K562 (cell line): ENCODE data around the gene CCR7. TPM values are rescaled to one million over a fixed set of nuclear protein-coding genes. Genes with fewer than 3 reads are reported as not detected.

Source experiments
- ATAC-seq: fragments of 200-7000 bp; cut with Tn5 transposase; 3 replicates; pipeline ENCODE4 v1.9.1; 2020; ENCODE audit warnings: moderate library complexity
- BruUV-seq: library from RNA; stranded (reverse); fragments of 400-500 nt; replicated peaks from 2 replicates; lab custom pipeline; 2021; lab: Mats Ljungman, UMichigan
- CTCF ChIA-PET: fragments of 300-600 bp; formaldehyde crosslinking; extraction: SDS; loops from one replicate; lab custom pipeline; 2021; ENCODE audit warnings: low intra/inter-chr PET ratio; lab: Yijun Ruan, JAX
- POLR2A ChIA-PET: fragments of 300-600, 350-650 bp; sonication (Branson Sonifier 250); formaldehyde crosslinking; extraction: SDS; loops from one replicate; lab custom pipeline; 2021; ENCODE audit warnings: antibody characterized with exemption, inconsistent platforms; lab: Yijun Ruan, JAX
- DNase-seq, 4 experiments: peaks; one replicate each; pipeline versions ENCODE4 v3.0.0 to v3.0.0-alpha.2; 2011 to 2018; ENCODE audit warnings: low spot score in 3 of 4, mixed read lengths in 3 of 4; ENCODE audit errors: extremely low read depth in 1 of 4
- FAIRE-seq: peaks from 2 replicates; lab custom pipeline; 2011; peaks lifted over from hg19 to GRCh38; lab: Jason Lieb, UNC
- H2AFZ ChIP-seq: 2 replicates; pipeline ENCODE4 v1.6.0; 2011; ENCODE audit warnings: low read depth, low read length, control low read depth, inconsistent platforms
- H3K27ac ChIP-seq: fragments of 200-600 bp; 3 replicates; pipeline ENCODE4 v1.8.0; 2011; ENCODE audit warnings: low read depth, mild to moderate bottlenecking, control low read depth, inconsistent platforms, low read length, moderate library complexity, mixed read lengths; ENCODE audit errors: extremely low read depth
- H3K27me3 ChIP-seq, 2 experiments: fragments of 300-600 bp in 1 of 2; 2 replicates in 1 of 2; 3 replicates in 1 of 2; pipeline versions ENCODE4 v1.6.0 to v1.8.0; 2011; ENCODE audit warnings: inconsistent platforms in 2 of 2, low read length in 2 of 2, mild to moderate bottlenecking in 1 of 2, mixed read lengths in 1 of 2, moderate library complexity in 1 of 2; ENCODE audit not compliant: control insufficient read depth in 2 of 2, insufficient read depth in 2 of 2
- H3K36me3 ChIP-seq: fragments of 300-600 bp; 3 replicates; pipeline ENCODE4 v1.8.0; 2011; ENCODE audit warnings: mild to moderate bottlenecking, low read length, inconsistent platforms; ENCODE audit not compliant: control insufficient read depth, insufficient read depth
- H3K4me1 ChIP-seq, 2 experiments: fragments of 200-600 bp in 1 of 2; replicated peaks in 1 of 2; 2 replicates in 1 of 2; 3 replicates in 1 of 2; pipeline versions ENCODE4 v1.5.1 to v1.8.0; 2011; ENCODE audit warnings: inconsistent platforms in 2 of 2, low read length in 2 of 2, mild to moderate bottlenecking in 1 of 2, mixed read lengths in 1 of 2, moderate library complexity in 1 of 2; ENCODE audit not compliant: control insufficient read depth in 2 of 2, insufficient read depth in 2 of 2
- H3K4me2 ChIP-seq: 2 replicates; pipeline ENCODE4 v1.6.1; 2011; ENCODE audit warnings: low read length, control low read depth, inconsistent platforms, mixed read lengths; ENCODE audit not compliant: insufficient read depth
- H3K4me3 ChIP-seq: fragments of 200-600 bp; sonication (generic), shearing (Covaris generic); 2 replicates; pipeline ENCODE4 v1.5.1; 2016; ENCODE audit warnings: control low read depth, inconsistent platforms
- H3K79me2 ChIP-seq: fragments of 200-600 bp; 3 replicates; pipeline ENCODE4 v1.8.0; 2011; ENCODE audit warnings: low read length, inconsistent platforms; ENCODE audit not compliant: control insufficient read depth, insufficient read depth
- H3K9ac ChIP-seq, 2 experiments: 2 replicates each; pipeline versions ENCODE4 v1.6.0 to v1.6.1; 2011; ENCODE audit warnings: low read depth in 2 of 2, low read length in 2 of 2, control low read depth in 1 of 2, inconsistent platforms in 1 of 2, mild to moderate bottlenecking in 1 of 2, mixed read lengths in 1 of 2; ENCODE audit not compliant: insufficient read depth in 1 of 2
- H3K9me1 ChIP-seq: one replicate; pipeline ENCODE4 v1.6.0; 2011; ENCODE audit warnings: inconsistent platforms, mild to moderate bottlenecking, low read length, moderate library complexity; ENCODE audit not compliant: control insufficient read depth, insufficient read depth
- H3K9me3 ChIP-seq: replicated peaks from 2 replicates; pipeline ENCODE4 v1.5.1; 2011; ENCODE audit warnings: low read depth, low read length, inconsistent platforms; ENCODE audit not compliant: control insufficient read depth, insufficient read depth
- H4K20me1 ChIP-seq: replicated peaks from 2 replicates; pipeline ENCODE4 v1.6.1; 2011; ENCODE audit warnings: low read length, inconsistent platforms, mixed read lengths; ENCODE audit not compliant: control insufficient read depth, insufficient read depth
- DDX20 ChIP-seq: fragments of 450-650 bp; IDR thresholded peaks from 2 replicates; pipeline ENCODE4 v1.6.1; 2016; ENCODE audit warnings: missing genetic modification characterization, low read depth, mild to moderate bottlenecking, missing compliant biosample characterization, moderate library complexity
- SIX5 ChIP-seq, 2 experiments: IDR thresholded peaks; 2 replicates each; pipeline ENCODE4 v1.6.1; 2011; ENCODE audit warnings: low read length in 2 of 2, borderline replicate concordance in 1 of 2, low read depth in 1 of 2, mild to moderate bottlenecking in 1 of 2, moderate library complexity in 1 of 2; ENCODE audit not compliant: insufficient read depth in 1 of 2
- whole genome bisulfite sequencing: fragments of 100-300 bp; shearing (Covaris generic); methylation state at CpG from one replicate; pipeline ENCODE4 v1.1.6; 2016; ENCODE audit warnings: low coverage, mixed read lengths; ENCODE audit not compliant: insufficient coverage; ENCODE audit errors: missing lambda C conversion rate; 5-methylcytosine and 5-hydroxymethylcytosine counted together
- in situ Hi-C: fragments of 300-500 bp; cut with MboI; formaldehyde crosslinking; loops from 4 replicates; pipeline ENCODE4 v1.15.0; 2018; ENCODE audit warnings: inconsistent platforms, mixed read lengths
- intact Hi-C: fragments of 100-400 bp; cut with micrococcal nuclease; formaldehyde crosslinking; loops from 2 replicates; pipeline ENCODE4 v1.14.2; 2022
- polyA plus RNA-seq, 8 experiments: library from polyadenylated mRNA; depleted of rRNA in 4 of 8; stranded (reverse) in 5 of 8; unstranded in 3 of 8; fragments of >200 nt; fragmentation: Nextera tagmentation in 2 of 8; fragmentation: Illumina TruSeq in 1 of 8; extraction: Ambion mirVana in 2 of 8; extraction: Trizol in 1 of 8; gene quantifications; 2 replicates each; pipeline versions ENCODE4 v1.2.1 to v1.2.3, GENCODE V29; 2011 to 2014; ENCODE audit warnings: inconsistent platforms in 1 of 8, missing spikeins in 1 of 8
- total RNA-seq, 7 experiments: library from RNA; depleted of rRNA in 6 of 7; stranded (reverse); fragments of >200 nt in 6 of 7; fragmentation: Illumina TruSeq in 2 of 7; extraction: Trizol in 2 of 7; gene quantifications; 2 replicates each; pipeline versions ENCODE4 v1.2.1 to v1.2.3, GENCODE V29; 2011 to 2021; ENCODE audit warnings: low replicate concordance in 1 of 7
- TF ChIP-seq, protein P1 (sequence below), 3 experiments: IDR thresholded peaks in 2 of 3; conservative IDR thresholded peaks in 1 of 3; 2 replicates each; pipeline ENCODE4 v1.5.1; 2011 to 2012; ENCODE audit warnings: low read length in 3 of 3, mild to moderate bottlenecking in 3 of 3, control low read depth in 2 of 3, improper control_type of control experiment in 1 of 3, inconsistent platforms in 1 of 3, low read depth in 1 of 3, mixed read lengths in 1 of 3, moderate library complexity in 1 of 3; ENCODE audit not compliant: insufficient read depth in 2 of 3

The CCR7 gene
- total and polyA plus RNA-seq, 9 of the 15 experiments (the other 6 are each of a cell fraction or from before 2014, with no cell fraction given), result 0.14 to 1.4 (median 0.56) TPM

DNA sequence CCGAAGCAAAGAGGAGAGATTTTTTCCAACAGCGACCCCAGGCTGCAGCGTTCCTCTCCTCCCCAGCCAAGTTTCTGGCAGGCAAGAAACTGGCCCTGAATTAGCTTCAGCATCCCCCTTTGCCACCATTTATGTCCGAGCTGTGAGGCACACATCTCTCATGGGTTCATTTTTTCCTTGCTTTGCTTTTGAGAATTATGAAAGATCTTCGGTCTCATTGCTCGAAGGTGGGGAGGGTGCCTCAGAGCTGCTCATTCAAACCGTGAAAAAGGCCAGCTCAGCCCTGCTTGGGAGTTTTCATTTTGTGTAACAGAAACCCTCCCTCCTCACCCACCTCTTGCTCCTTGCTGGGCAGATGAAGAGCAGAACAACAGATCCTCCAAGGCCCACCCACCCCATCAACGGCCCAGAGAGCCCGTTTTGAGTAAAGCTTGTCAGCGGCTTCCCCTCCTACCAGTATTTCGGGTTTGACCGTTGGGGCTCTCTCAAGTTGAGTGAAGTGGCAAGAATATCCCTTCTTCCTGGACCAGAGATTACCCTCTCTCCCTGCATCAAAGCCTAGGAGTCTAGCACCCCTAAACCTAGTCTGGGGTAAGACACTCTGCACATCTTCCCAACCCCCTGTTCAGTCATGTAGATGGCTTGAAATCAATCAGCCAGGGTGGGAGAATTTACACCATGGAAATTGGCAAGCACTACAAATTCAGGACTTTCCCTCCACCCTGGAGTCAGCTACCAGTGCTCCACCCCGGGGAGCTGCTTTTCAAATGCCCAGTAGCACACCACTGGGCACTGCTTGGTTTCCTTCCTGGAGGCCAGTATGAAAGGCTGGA is 1.8 kb downstream of the CCR7 start:
- no peak for TF ChIP-seq SIX5 (IDR thresholded peaks at IDR 0.05; ENCODE audit: borderline replicate concordance in 1 of 2, insufficient read depth in 1 of 2, low read depth in 1 of 2, low read length in 2 of 2)
- TF ChIP-seq DDX20 (tag), result no peak
- TF ChIP-seq, protein P1, sequence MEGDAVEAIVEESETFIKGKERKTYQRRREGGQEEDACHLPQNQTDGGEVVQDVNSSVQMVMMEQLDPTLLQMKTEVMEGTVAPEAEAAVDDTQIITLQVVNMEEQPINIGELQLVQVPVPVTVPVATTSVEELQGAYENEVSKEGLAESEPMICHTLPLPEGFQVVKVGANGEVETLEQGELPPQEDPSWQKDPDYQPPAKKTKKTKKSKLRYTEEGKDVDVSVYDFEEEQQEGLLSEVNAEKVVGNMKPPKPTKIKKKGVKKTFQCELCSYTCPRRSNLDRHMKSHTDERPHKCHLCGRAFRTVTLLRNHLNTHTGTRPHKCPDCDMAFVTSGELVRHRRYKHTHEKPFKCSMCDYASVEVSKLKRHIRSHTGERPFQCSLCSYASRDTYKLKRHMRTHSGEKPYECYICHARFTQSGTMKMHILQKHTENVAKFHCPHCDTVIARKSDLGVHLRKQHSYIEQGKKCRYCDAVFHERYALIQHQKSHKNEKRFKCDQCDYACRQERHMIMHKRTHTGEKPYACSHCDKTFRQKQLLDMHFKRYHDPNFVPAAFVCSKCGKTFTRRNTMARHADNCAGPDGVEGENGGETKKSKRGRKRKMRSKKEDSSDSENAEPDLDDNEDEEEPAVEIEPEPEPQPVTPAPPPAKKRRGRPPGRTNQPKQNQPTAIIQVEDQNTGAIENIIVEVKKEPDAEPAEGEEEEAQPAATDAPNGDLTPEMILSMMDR (IDR thresholded peaks at IDR 0.05 in 2 of 3, conservative IDR thresholded peaks at IDR 0.05 in 1 of 3; ENCODE audit: insufficient read depth in 2 of 3, low read depth in 1 of 3, low read length in 3 of 3), result 0 out of 6 replicates have a peak, but pooled peaks of 1 of the 3 experiments have one; percentile 3
- no peak overlapping the region for H3K9ac ChIP-seq
- ATAC-seq (no peak), FAIRE-seq (no peak), DNase-seq (no peak)
- no peaks in the 10 kb centered on the region for H3K79me2 ChIP-seq
- in situ Hi-C loops (no loop called here), intact Hi-C loops (no loop called here)
- ChIA-PET POLR2A (interaction anchor here (1.5 kb wide), 1 partner anchor 147 kb away, joined by 3 read pairs; no protein-coding TSS in a partner anchor), CTCF (interaction anchor here (1.2 kb wide), 1 partner anchor 201 kb away, joined by 5 read pairs; no protein-coding TSS in a partner anchor)
- H3K4me2 ChIP-seq, result no peak overlapping the region
- no peaks in the 10 kb centered on the region for H4K20me1 ChIP-seq
- H3K27ac ChIP-seq, result no peak overlapping the region
- H3K27me3 ChIP-seq, result peaks cover 5 to 16% of the 10 kb centered on the region in 2 experiments; a peak in 2 of 5 replicates
- no TSS peak for BruUV-seq
- H3K4me1 ChIP-seq, result peaks cover 20 to 24% of the 10 kb centered on the region in 2 experiments
- H3K9me3 ChIP-seq, result peaks cover 6% of the 10 kb centered on the region
- H3K36me3 ChIP-seq, result no peaks in the 10 kb centered on the region
- no peak overlapping the region for H3K4me3 ChIP-seq
- H2AFZ ChIP-seq, result no peak overlapping the region
- H3K9me1 ChIP-seq, result no peaks in the 10 kb centered on the region
- WGBS, result 34% methylated on average over 13 of the region's 13 CpGs
